GM15510 (cell line): Measurements from ENCODE around the gene SARM1.
A peak's percentile ranks its signal among the peaks of the same experiment; 100 is the strongest.

Source experiments
- POLR2A ChIP-seq: IDR thresholded peaks from 3 replicates; pipeline ENCODE4 v1.6.1; 2011; ENCODE audit warnings: borderline replicate concordance; ENCODE audit not compliant: insufficient read length; ENCODE audit errors: extremely low read depth

The SARM1 gene

GRCh38 chr17:28335959-28336871 lies 35.3 kb upstream of the SARM1 start:
- TF ChIP-seq POLR2A, result no peak

GRCh38 chr17:28338056-28338768 lies 33.3 kb upstream of the SARM1 start:
- TF ChIP-seq POLR2A, result no peak

- no peak for TF ChIP-seq POLR2A
Observed at GRCh38 chr17:28339431-28339830, 32.1 kb upstream of the SARM1 start.

GRCh38 chr17:28340374-28340773 lies 31.1 kb upstream of the SARM1 start:
- no peak for TF ChIP-seq POLR2A

GRCh38 chr17:28341516-28341915 lies 30.0 kb upstream of the SARM1 start:
- no peak for TF ChIP-seq POLR2A

GRCh38 chr17:28342313-28342712 lies 29.2 kb upstream of the SARM1 start:
- no peak for TF ChIP-seq POLR2A

GRCh38 chr17:28343491-28343932 lies 28.0 kb upstream of the SARM1 start:
- no peak for TF ChIP-seq POLR2A

- TF ChIP-seq POLR2A, result no peak
Observed at GRCh38 chr17:28344011-28344410, 27.5 kb upstream of the SARM1 start.

- TF ChIP-seq POLR2A, result no peak
Observed at GRCh38 chr17:28344435-28344901, 27.0 kb upstream of the SARM1 start.

- TF ChIP-seq POLR2A, result peak; percentile 17
Observed at GRCh38 chr17:28345419-28346198, 25.9 kb upstream of the SARM1 start.

- TF ChIP-seq POLR2A, result no peak
Observed at GRCh38 chr17:28346199-28346580, 25.3 kb upstream of the SARM1 start.

GRCh38 chr17:28346746-28347246 lies 24.7 kb upstream of the SARM1 start:
- TF ChIP-seq POLR2A, result no peak

GRCh38 chr17:28347261-28347891 lies 24.1 kb upstream of the SARM1 start:
- no peak for TF ChIP-seq POLR2A

GRCh38 chr17:28348979-28349378 lies 22.5 kb upstream of the SARM1 start:
- TF ChIP-seq POLR2A, result no peak

- TF ChIP-seq POLR2A, result no peak
Observed at GRCh38 chr17:28350271-28350670, 21.2 kb upstream of the SARM1 start.
